Stomach smooth muscle (tissue), 2 donors: ENCODE data around the gene SMARCB1.

Source experiments
- H3K27ac ChIP-seq: one replicate; pipeline ENCODE4 v1.7.0; 2013; ENCODE audit warnings: mild to moderate bottlenecking, low read length, inconsistent platforms
- H3K27me3 ChIP-seq, 2 donors: one replicate each; pipeline ENCODE4 v1.7.0; 2013; ENCODE audit warnings: low read length in 2 of 2; ENCODE audit not compliant: insufficient read depth in 2 of 2, control insufficient read depth in 1 of 2
- H3K36me3 ChIP-seq, 2 donors: one replicate each; pipeline ENCODE4 v1.7.0; 2013; ENCODE audit warnings: low read length in 2 of 2; ENCODE audit not compliant: control insufficient read depth in 2 of 2, insufficient read depth in 2 of 2
- H3K4me1 ChIP-seq: one replicate; pipeline ENCODE4 v1.7.0; 2013; ENCODE audit warnings: low read length; ENCODE audit not compliant: control insufficient read depth, insufficient read depth
- H3K4me3 ChIP-seq, 2 donors: one replicate each; pipeline ENCODE4 v1.7.0; 2013; ENCODE audit warnings: low read length in 2 of 2
- H3K9ac ChIP-seq, 2 donors: one replicate each; pipeline ENCODE4 v1.7.0; 2013; ENCODE audit warnings: low read length in 2 of 2, mild to moderate bottlenecking in 1 of 2
- H3K9me3 ChIP-seq, 2 donors: one replicate each; pipeline ENCODE4 v1.7.0; 2013; ENCODE audit warnings: low read length in 2 of 2; ENCODE audit not compliant: control insufficient read depth in 2 of 2
- donor health status: healthy.
- donor health status: Pancreatic carcinoma.

The SMARCB1 gene

GRCh38 chr22:23751441-23751996, 35.2 kb upstream of the SMARCB1 start:
- no peaks in the 10 kb centered on the region for H3K27me3 ChIP-seq
- peak overlapping the region; percentile 90 to 95 for H3K9ac ChIP-seq
- H3K9me3 ChIP-seq: no peaks in the 10 kb centered on the region
- peaks cover 8% of the 10 kb centered on the region for H3K4me1 ChIP-seq
- H3K27ac ChIP-seq: peak overlapping the region; percentile 82
- no peaks in the 10 kb centered on the region for H3K36me3 ChIP-seq
- peak overlapping the region; percentile 88 to 89 for H3K4me3 ChIP-seq

GRCh38 chr22:23752090-23752691, 34.6 kb upstream of the SMARCB1 start:
- no peak overlapping the region for H3K27ac ChIP-seq
- no peaks in the 10 kb centered on the region for H3K36me3 ChIP-seq
- peaks cover 8% of the 10 kb centered on the region for H3K4me1 ChIP-seq
- no peaks in the 10 kb centered on the region for H3K9me3 ChIP-seq
- peak overlapping the region in 1 of 2 donors; percentile 88 for H3K4me3 ChIP-seq
- H3K9ac ChIP-seq: no peak overlapping the region
- no peaks in the 10 kb centered on the region for H3K27me3 ChIP-seq

GRCh38 chr22:23752750-23753149, 34.0 kb upstream of the SMARCB1 start:
- Histone ChIP-seq H3K9me3 (no peaks in the 10 kb centered on the region), H3K4me3 (no peak overlapping the region), H3K4me1 (peaks cover 8% of the 10 kb centered on the region), H3K27me3 (no peaks in the 10 kb centered on the region), H3K9ac (no peak overlapping the region), H3K27ac (no peak overlapping the region), H3K36me3 (no peaks in the 10 kb centered on the region)

GRCh38 chr22:23753385-23753784, 33.4 kb upstream of the SMARCB1 start:
- H3K36me3 ChIP-seq: no peaks in the 10 kb centered on the region
- no peaks in the 10 kb centered on the region for H3K27me3 ChIP-seq
- H3K9me3 ChIP-seq: no peaks in the 10 kb centered on the region
- no peak overlapping the region for H3K4me3 ChIP-seq
- H3K9ac ChIP-seq: no peak overlapping the region
- no peak overlapping the region for H3K27ac ChIP-seq
- H3K4me1 ChIP-seq: peaks cover 8% of the 10 kb centered on the region

- Histone ChIP-seq H3K4me1 (peaks cover 8% of the 10 kb centered on the region), H3K4me3 (no peak within 1 kb of the TSS), H3K27ac (no peak within 1 kb of the TSS), H3K27me3 (no peaks in the 10 kb centered on the region), H3K9me3 (no peaks in the 10 kb centered on the region), H3K9ac (no peak within 1 kb of the TSS), H3K36me3 (no peaks in the 10 kb centered on the region)
Measured at GRCh38 chr22:23754220-23754919, 32.4 kb upstream of the SMARCB1 start, which contains the start of gene VPREB3. TSS of gene VPREB3 (minus strand) at chr22:23754425. CDS start at chr22:23754363, 62 bp downstream.

- Histone ChIP-seq H3K9ac (no peak overlapping the region), H3K4me1 (peaks cover 4% of the 10 kb centered on the region), H3K27me3 (no peaks in the 10 kb centered on the region), H3K36me3 (no peaks in the 10 kb centered on the region), H3K9me3 (no peaks in the 10 kb centered on the region), H3K4me3 (no peak overlapping the region), H3K27ac (no peak overlapping the region)
Measured at GRCh38 chr22:23754980-23755636, 31.7 kb upstream of the SMARCB1 start.

GRCh38 chr22:23755711-23756110, 31.1 kb upstream of the SMARCB1 start:
- H3K4me1 ChIP-seq: no peaks in the 10 kb centered on the region
- H3K27ac ChIP-seq: no peak overlapping the region
- no peaks in the 10 kb centered on the region for H3K9me3 ChIP-seq
- no peaks in the 10 kb centered on the region for H3K27me3 ChIP-seq
- no peak overlapping the region for H3K9ac ChIP-seq
- no peaks in the 10 kb centered on the region for H3K36me3 ChIP-seq
- H3K4me3 ChIP-seq: no peak overlapping the region

- Histone ChIP-seq H3K4me3 (no peak overlapping the region), H3K36me3 (no peaks in the 10 kb centered on the region), H3K4me1 (no peaks in the 10 kb centered on the region), H3K9ac (no peak overlapping the region), H3K27ac (no peak overlapping the region), H3K27me3 (no peaks in the 10 kb centered on the region), H3K9me3 (no peaks in the 10 kb centered on the region)
Measured at GRCh38 chr22:23756891-23757290, 29.9 kb upstream of the SMARCB1 start.

- no peaks in the 10 kb centered on the region for H3K27me3 ChIP-seq
- no peaks in the 10 kb centered on the region for H3K9me3 ChIP-seq
- no peak overlapping the region for H3K4me3 ChIP-seq
- peaks cover 17% of the 10 kb centered on the region for H3K4me1 ChIP-seq
- H3K27ac ChIP-seq: no peak overlapping the region
- H3K9ac ChIP-seq: no peak overlapping the region
- H3K36me3 ChIP-seq: no peaks in the 10 kb centered on the region
Measured at GRCh38 chr22:23759566-23759965, 27.2 kb upstream of the SMARCB1 start.

- H3K4me3 ChIP-seq: no peak overlapping the region
- peaks cover 20% of the 10 kb centered on the region for H3K4me1 ChIP-seq
- no peaks in the 10 kb centered on the region for H3K9me3 ChIP-seq
- no peak overlapping the region for H3K27ac ChIP-seq
- no peak overlapping the region for H3K9ac ChIP-seq
- no peaks in the 10 kb centered on the region for H3K36me3 ChIP-seq
- H3K27me3 ChIP-seq: no peaks in the 10 kb centered on the region
Measured at GRCh38 chr22:23760056-23760455, 26.7 kb upstream of the SMARCB1 start.
